ENCODE data around the gene SCRN1.

SCRN1 gene

GRCh38 chr7:30022991-30023390 lies 33.4 kb upstream of the SCRN1 start:
- H3K4me3 ChIP-seq (replicated peaks; ENCODE audit: low read depth, low read length) = no peak overlapping the region
- DNase-seq (ENCODE audit: low read depth) = no peak
- no peak for TF ChIP-seq CTCF (IDR thresholded peaks at IDR 0.05; ENCODE audit: low read length, missing control alignments)

- no peak for TF ChIP-seq CTCF (IDR thresholded peaks at IDR 0.05; ENCODE audit: low read length, missing control alignments)
- H3K4me3 ChIP-seq (replicated peaks; ENCODE audit: low read depth, low read length) = no peak overlapping the region
- DNase-seq (ENCODE audit: low read depth) = no peak
These were observed 30.9 kb upstream of the SCRN1 start for GRCh38 chr7:30020535-30020934.

GRCh38 chr7:30019960-30020359 lies 30.4 kb upstream of the SCRN1 start:
- H3K4me3 ChIP-seq (replicated peaks; ENCODE audit: low read depth, low read length) = no peak overlapping the region
- TF ChIP-seq CTCF (IDR thresholded peaks at IDR 0.05; ENCODE audit: low read length, missing control alignments) = no peak
- DNase-seq (ENCODE audit: low read depth) = peak; percentile 20

GRCh38 chr7:30019387-30019786 lies 29.8 kb upstream of the SCRN1 start:
- TF ChIP-seq CTCF (IDR thresholded peaks at IDR 0.05; ENCODE audit: low read length, missing control alignments) = peak; percentile 17
- H3K4me3 ChIP-seq (replicated peaks; ENCODE audit: low read depth, low read length) = no peak overlapping the region
- DNase-seq (ENCODE audit: low read depth) = no peak

- H3K4me3 ChIP-seq (replicated peaks; ENCODE audit: low read depth, low read length) = no peak overlapping the region
- no peak for TF ChIP-seq CTCF (IDR thresholded peaks at IDR 0.05; ENCODE audit: low read length, missing control alignments)
These were observed 28.9 kb upstream of the SCRN1 start for GRCh38 chr7:30018451-30018850.

GRCh38 chr7:30012757-30013156 lies 23.2 kb upstream of the SCRN1 start:
- TF ChIP-seq CTCF (IDR thresholded peaks at IDR 0.05; ENCODE audit: low read length, missing control alignments) = no peak
- H3K4me3 ChIP-seq (replicated peaks; ENCODE audit: low read depth, low read length) = no peak overlapping the region
- no peak for DNase-seq (ENCODE audit: low read depth)

More at GRCh38 chr7:30018451-30018850, 28.9 kb upstream of the SCRN1 start:
- DNase-seq (ENCODE audit: low read depth) = no peak

- no peak overlapping the region for H3K4me3 ChIP-seq (replicated peaks; ENCODE audit: low read depth, low read length)
- TF ChIP-seq CTCF (IDR thresholded peaks at IDR 0.05; ENCODE audit: low read length, missing control alignments) = no peak
These were observed 20.4 kb upstream of the SCRN1 start for GRCh38 chr7:30010021-30010420.

More at GRCh38 chr7:30010021-30010420, 20.4 kb upstream of the SCRN1 start:
- no peak for DNase-seq (ENCODE audit: low read depth)

All from fibroblast of pulmonary artery (primary cell).